ENCODE results near the gene PRR14.

GRCh38 chr16:30663038-30663437, 12.3 kb downstream of the PRR14 start:
- TF ChIP-seq, protein P1, sequence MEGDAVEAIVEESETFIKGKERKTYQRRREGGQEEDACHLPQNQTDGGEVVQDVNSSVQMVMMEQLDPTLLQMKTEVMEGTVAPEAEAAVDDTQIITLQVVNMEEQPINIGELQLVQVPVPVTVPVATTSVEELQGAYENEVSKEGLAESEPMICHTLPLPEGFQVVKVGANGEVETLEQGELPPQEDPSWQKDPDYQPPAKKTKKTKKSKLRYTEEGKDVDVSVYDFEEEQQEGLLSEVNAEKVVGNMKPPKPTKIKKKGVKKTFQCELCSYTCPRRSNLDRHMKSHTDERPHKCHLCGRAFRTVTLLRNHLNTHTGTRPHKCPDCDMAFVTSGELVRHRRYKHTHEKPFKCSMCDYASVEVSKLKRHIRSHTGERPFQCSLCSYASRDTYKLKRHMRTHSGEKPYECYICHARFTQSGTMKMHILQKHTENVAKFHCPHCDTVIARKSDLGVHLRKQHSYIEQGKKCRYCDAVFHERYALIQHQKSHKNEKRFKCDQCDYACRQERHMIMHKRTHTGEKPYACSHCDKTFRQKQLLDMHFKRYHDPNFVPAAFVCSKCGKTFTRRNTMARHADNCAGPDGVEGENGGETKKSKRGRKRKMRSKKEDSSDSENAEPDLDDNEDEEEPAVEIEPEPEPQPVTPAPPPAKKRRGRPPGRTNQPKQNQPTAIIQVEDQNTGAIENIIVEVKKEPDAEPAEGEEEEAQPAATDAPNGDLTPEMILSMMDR (conservative IDR thresholded peaks at IDR 0.05; ENCODE audit: low read depth, low read length): no peak
- TF ChIP-seq, protein P2, sequence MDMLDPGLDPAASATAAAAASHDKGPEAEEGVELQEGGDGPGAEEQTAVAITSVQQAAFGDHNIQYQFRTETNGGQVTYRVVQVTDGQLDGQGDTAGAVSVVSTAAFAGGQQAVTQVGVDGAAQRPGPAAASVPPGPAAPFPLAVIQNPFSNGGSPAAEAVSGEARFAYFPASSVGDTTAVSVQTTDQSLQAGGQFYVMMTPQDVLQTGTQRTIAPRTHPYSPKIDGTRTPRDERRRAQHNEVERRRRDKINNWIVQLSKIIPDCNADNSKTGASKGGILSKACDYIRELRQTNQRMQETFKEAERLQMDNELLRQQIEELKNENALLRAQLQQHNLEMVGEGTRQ (IDR thresholded peaks at IDR 0.05; ENCODE audit: low read depth, low read length): no peak
